Mucosa of rectum (tissue), 2 donors: ENCODE data around the gene HGD.
"Not testable (repeated sequence)": the region's sequence is repeated elsewhere in the genome, so short reads cannot be mapped to it uniquely, and the experiment has no call there.

Experiments
- H3K27ac ChIP-seq, 2 donors: one replicate each; pipeline ENCODE4 v1.7.0; 2013; ENCODE audit warnings: inconsistent platforms in 2 of 2, low read depth in 2 of 2, low read length in 2 of 2
- H3K27me3 ChIP-seq, 2 donors: one replicate each; pipeline ENCODE4 v1.7.0; 2013; ENCODE audit warnings: low read length in 2 of 2; ENCODE audit not compliant: control insufficient read depth in 2 of 2, insufficient read depth in 2 of 2
- H3K36me3 ChIP-seq, 2 donors: one replicate each; pipeline ENCODE4 v1.7.0; 2013; ENCODE audit warnings: low read length in 2 of 2; ENCODE audit not compliant: control insufficient read depth in 2 of 2, insufficient read depth in 2 of 2
- H3K4me1 ChIP-seq, 2 donors: one replicate each; pipeline ENCODE4 v1.7.0; 2013; ENCODE audit warnings: low read length in 2 of 2, mild to moderate bottlenecking in 1 of 2; ENCODE audit not compliant: control insufficient read depth in 2 of 2, insufficient read depth in 2 of 2
- H3K4me3 ChIP-seq, 2 donors: one replicate each; pipeline ENCODE4 v1.7.0; 2013; ENCODE audit warnings: low read length in 2 of 2
- H3K9ac ChIP-seq, 2 donors: one replicate each; pipeline ENCODE4 v1.7.0; 2013; ENCODE audit warnings: low read length in 2 of 2, low read depth in 1 of 2, mild to moderate bottlenecking in 1 of 2
- H3K9me3 ChIP-seq, 2 donors: one replicate each; pipeline ENCODE4 v1.7.0; 2013; ENCODE audit warnings: low read length in 2 of 2; ENCODE audit not compliant: control insufficient read depth in 2 of 2
- donor health status: healthy.
- donor health status: Normal muscosa, but diverticular disease.

Gene HGD

DNA sequence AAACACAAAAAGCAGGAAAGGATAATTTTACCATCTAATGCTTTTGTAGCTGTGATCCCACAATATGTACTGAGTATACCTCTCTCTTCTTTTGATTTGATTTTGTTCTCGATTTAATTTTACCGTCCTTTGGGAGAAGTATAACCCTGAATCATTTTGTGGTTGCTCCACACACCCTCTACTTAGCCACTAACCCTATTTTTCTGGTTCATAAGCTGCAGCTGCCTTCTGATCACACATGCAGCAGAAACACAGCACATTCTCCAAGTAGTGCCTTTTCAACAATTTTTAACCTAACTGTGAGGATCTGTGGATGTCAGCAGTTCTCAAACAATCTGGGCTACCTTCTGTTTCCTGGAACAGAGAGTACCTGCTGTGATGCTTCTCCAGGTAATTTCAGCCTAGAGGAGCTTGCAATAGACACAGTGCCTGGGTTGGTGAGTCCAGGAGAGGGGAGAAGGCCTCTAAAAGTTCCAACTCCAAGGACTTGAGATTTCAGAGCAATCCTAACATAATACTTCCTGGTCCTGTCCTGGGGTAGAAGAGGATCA is 40.3 kb downstream of the HGD start:
- Histone ChIP-seq H3K4me3 (no peak overlapping the region), H3K9me3 (no peaks in the 10 kb centered on the region), H3K27me3 (no peaks in the 10 kb centered on the region), H3K4me1 (peaks cover 0 to 2% of the 10 kb centered on the region in 2 donors), H3K27ac (no peak overlapping the region), H3K36me3 (peaks cover 3 to 5% of the 10 kb centered on the region in 2 donors), H3K9ac (no peak overlapping the region)

DNA sequence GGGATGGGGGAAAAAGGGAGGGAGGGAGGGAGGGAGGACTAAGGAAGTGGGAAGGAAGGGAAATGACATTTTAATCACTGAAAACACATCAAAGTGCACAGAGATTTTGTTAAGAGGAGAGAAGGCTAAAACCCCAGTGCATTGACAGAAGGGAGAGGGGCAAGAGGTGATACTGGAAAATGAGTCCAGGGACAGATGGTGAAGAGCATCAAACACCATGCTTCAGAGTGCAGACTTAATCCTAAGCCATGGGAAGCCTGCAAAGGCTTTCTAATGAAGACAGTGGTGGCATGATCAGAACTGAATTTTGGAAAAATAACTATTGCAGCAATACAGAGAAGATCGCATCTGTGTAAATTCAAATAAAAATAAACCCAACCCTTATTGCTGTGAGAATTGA is 41.8 kb downstream of the HGD start:
- Histone ChIP-seq H3K36me3 (peaks cover 0 to 5% of the 10 kb centered on the region in 2 donors), H3K27ac (no peak overlapping the region), H3K4me3 (no peak overlapping the region), H3K4me1 (peaks cover 0 to 2% of the 10 kb centered on the region in 2 donors), H3K27me3 (no peaks in the 10 kb centered on the region), H3K9me3 (no peaks in the 10 kb centered on the region), H3K9ac (no peak overlapping the region)

GRCh38 chr3:120638820-120639219 is 43.2 kb downstream of the HGD start:
- H3K4me1 ChIP-seq, H3K27me3 ChIP-seq, H3K27ac ChIP-seq, H3K36me3 ChIP-seq, H3K4me3 ChIP-seq, H3K9me3 ChIP-seq, H3K9ac ChIP-seq: not testable (repeated sequence)

- Histone ChIP-seq H3K4me3 (no peak overlapping the region), H3K27me3 (no peaks in the 10 kb centered on the region), H3K27ac (no peak overlapping the region), H3K9ac (no peak overlapping the region), H3K4me1 (peaks cover 0 to 2% of the 10 kb centered on the region in 2 donors), H3K36me3 (peaks cover 0 to 5% of the 10 kb centered on the region in 2 donors), H3K9me3 (no peaks in the 10 kb centered on the region)
These were observed 44.0 kb downstream of the HGD start for GRCh38 chr3:120637851-120638559.

- H3K36me3 ChIP-seq: peaks cover 0 to 5% of the 10 kb centered on the region in 2 donors
- no peak overlapping the region for H3K9ac ChIP-seq
- H3K27ac ChIP-seq: no peak overlapping the region
- H3K9me3 ChIP-seq: no peaks in the 10 kb centered on the region
- no peaks in the 10 kb centered on the region for H3K27me3 ChIP-seq
- H3K4me1 ChIP-seq: no peaks in the 10 kb centered on the region
- no peak overlapping the region for H3K4me3 ChIP-seq
These were observed 45.1 kb downstream of the HGD start for GRCh38 chr3:120636795-120637401.

DNA sequence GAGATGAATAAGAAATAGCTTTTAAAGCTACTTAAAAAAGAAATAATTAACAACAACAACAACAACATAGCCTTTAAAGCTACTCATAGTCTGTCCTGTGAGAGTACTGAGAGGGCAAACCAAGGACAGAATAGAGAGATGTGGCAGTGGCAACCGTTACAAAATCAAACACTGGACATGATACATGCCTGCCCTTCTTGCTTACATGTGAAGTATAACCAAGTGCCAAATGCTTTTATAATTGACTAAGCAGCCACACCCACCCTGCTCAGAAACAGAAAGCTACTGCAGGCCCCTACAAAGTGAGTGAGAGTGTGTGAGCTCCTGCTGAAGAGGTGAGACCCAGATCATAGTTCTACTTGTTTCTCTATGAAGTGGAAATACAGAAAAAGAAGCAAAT is 47.5 kb downstream of the HGD start:
- Histone ChIP-seq H3K27ac (no peak overlapping the region), H3K9ac (no peak overlapping the region), H3K9me3 (no peaks in the 10 kb centered on the region), H3K36me3 (peaks cover 0 to 3% of the 10 kb centered on the region in 2 donors), H3K4me3 (no peak overlapping the region), H3K27me3 (no peaks in the 10 kb centered on the region), H3K4me1 (no peaks in the 10 kb centered on the region)

DNA sequence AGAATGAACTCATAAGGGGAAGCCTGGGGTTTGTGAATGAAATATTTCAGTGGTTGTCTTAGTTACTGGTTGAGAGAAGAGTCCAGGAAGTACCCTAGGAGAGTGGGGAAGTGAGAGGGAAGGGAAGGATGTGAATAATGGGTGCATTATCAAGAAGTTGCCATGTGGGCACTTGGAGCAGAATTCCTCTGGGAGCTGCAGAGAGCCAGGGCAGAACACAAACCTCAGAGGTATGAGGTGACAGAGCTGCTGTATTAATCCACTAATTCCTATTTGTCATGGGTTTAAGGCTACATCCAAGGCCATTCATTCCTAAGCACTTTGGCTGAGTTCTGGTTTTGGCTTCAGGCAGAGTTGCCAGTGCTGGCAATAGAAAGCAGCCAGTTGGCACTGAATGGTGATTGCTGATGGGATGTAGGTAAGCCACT is 56.9 kb downstream of the HGD start:
- Histone ChIP-seq H3K27ac (no peak overlapping the region), H3K36me3 (peaks cover 0 to 6% of the 10 kb centered on the region in 2 donors), H3K4me1 (no peaks in the 10 kb centered on the region), H3K9ac (no peak overlapping the region), H3K4me3 (no peak overlapping the region), H3K27me3 (no peaks in the 10 kb centered on the region), H3K9me3 (peaks cover 0 to 10% of the 10 kb centered on the region in 2 donors)

GRCh38 chr3:120623727-120624093 is 58.3 kb downstream of the HGD start:
- H3K27ac ChIP-seq: no peak overlapping the region
- H3K9me3 ChIP-seq: peaks cover 0 to 10% of the 10 kb centered on the region in 2 donors

DNA sequence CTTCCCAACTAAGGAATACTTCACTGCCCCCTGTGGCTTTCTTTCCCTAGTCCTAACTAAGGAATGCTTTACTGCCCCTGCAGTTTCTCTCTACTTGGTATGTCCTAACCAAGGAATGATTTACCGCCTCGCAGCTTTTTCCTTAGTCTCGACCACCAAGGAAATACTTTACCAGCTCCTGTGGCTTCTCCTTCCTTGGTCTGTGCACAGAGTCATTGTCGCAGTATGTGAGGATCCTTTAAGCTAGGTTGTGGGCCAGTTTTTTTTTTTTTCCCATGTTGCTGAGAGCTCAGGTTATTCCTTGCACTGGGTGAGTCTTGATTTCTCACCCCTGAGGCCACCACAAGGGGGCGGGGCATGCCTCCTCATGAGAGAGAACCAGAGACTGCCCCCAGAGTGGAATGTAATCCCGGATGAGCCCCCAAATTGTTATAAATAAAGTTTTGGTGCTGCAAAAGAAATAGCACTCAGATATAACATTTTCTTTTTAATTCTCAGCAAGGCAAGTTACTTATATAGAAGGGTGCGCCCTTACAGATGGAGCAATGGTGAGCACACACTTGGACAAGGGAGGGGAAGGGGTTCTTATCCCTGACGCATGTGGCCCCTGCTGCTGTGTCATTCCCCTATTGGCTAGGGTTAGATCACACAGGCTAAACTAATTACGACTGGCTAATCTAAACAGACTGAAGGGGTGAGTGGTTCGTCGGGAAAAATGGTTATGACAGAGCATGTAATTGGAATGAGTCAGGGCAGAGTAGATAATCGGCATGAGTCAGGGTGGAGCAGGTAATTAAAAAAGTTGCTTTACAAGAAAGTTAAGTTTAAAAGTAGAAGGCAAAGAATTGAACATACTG is 58.9 kb downstream of the HGD start:
- no peak overlapping the region for H3K27ac ChIP-seq
- no peak overlapping the region for H3K4me3 ChIP-seq
- H3K27me3 ChIP-seq: no peaks in the 10 kb centered on the region
- H3K9me3 ChIP-seq: peaks cover 0 to 10% of the 10 kb centered on the region in 2 donors
- no peaks in the 10 kb centered on the region for H3K4me1 ChIP-seq
- H3K36me3 ChIP-seq: peaks cover 0 to 4% of the 10 kb centered on the region in 2 donors
- no peak overlapping the region for H3K9ac ChIP-seq

More at GRCh38 chr3:120623727-120624093, 58.3 kb downstream of the HGD start:
- Histone ChIP-seq H3K36me3 (peaks cover 0 to 6% of the 10 kb centered on the region in 2 donors), H3K27me3 (no peaks in the 10 kb centered on the region), H3K4me1 (no peaks in the 10 kb centered on the region), H3K4me3 (no peak overlapping the region), H3K9ac (no peak overlapping the region)

DNA sequence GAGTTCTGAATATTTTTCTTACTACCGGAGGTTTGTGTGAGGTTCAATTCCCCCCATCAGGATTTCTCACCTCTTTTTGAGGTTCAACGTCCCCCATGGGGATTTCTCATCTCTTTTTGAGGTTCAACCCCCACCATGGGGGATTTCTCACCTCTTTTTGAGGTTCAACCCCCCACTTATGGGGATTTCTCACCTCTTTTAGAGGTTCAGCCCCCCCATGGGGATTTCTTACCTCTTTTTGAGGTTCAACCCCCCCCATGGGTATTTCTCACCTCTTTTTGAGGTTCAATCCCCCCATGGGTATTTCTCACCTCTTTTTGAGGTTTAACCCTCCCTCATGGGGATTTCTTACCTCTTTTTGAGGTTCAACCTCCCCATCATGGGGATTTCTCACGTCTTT is 59.6 kb downstream of the HGD start:
- no peaks in the 10 kb centered on the region for H3K27me3 ChIP-seq
- no peak overlapping the region for H3K4me3 ChIP-seq
- H3K9me3 ChIP-seq: peaks cover 0 to 10% of the 10 kb centered on the region in 2 donors
- H3K4me1 ChIP-seq: peaks cover 0 to under 1% of the 10 kb centered on the region in 2 donors
- H3K9ac ChIP-seq: no peak overlapping the region
- no peaks in the 10 kb centered on the region for H3K36me3 ChIP-seq
- H3K27ac ChIP-seq: no peak overlapping the region
